D341Med (cell line): Measurements from ENCODE around the gene MMUT.
A peak's percentile ranks its signal among the peaks of the same experiment; 100 is the strongest.
"Not testable (repeated sequence)": the region's sequence is repeated elsewhere in the genome, so short reads cannot be mapped to it uniquely, and the experiment has no call there.

Source experiments
- DNase-seq: peaks from one replicate; pipeline ENCODE4 v3.0.0; 2012; ENCODE audit warnings: low spot score

Gene MMUT

DNA sequence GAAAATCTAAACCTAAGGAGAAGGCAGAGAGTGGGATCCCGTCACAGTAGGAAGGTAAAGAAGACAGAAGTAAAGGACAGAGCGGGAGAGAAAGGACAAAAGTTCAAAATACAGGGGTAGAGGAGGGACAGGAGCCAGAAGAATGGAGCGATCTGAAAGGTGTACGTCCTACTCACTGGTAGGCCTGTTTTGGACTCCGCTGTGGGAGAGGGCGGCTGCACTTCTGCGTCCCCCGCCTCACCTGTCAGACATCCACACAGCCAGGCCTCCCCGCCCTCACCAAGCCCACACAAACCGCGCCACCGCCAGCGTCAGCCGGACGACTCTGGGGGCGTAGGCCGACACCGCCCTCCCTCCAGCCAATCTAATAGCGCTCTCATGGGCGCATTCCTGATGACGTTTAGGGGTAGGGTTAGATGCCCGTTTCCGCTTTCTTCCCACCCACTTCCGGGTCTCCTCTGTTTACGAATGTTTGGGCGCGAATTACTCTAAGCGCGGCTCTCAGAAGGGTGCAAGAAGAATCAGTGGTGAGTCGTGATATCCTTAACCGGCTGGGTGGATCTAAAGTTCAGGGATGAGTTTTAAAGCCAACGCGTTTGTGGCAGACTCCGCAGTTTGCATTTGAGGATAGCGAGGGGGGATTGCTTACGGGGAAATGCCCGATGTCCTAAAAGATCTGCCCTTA, at the start of gene MMUT, which contains the start of gene CENPQ:
MMUT (minus strand) TSS at position 327 of the 685 bp plus-strand sequence. CDS start 3,787 bp downstream, outside the sequence.
CENPQ (plus strand) TSS at position 444 of the 685 bp plus-strand sequence. CDS start 6,807 bp downstream, outside the sequence.
- DNase-seq, result peak; percentile 94

DNA sequence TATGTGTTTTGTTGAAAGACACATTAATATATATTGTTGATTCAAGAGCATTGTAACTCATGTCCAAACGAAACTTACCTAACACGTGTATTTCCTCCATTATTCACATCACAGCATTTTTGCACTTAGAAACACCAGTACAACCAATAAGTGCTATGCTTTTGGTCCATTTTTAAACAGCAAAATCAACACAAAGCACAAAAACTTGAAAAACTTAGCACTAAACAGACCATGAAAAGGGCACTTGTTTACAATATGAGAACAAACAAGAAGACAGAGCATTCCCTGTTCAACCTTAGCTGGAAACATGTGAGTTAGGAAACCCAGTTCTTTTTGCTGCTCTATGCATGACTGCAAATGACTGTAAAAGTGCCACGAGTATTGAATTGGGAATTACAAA, 46.3 kb upstream of the MMUT start:
- DNase-seq, result no peak

DNA sequence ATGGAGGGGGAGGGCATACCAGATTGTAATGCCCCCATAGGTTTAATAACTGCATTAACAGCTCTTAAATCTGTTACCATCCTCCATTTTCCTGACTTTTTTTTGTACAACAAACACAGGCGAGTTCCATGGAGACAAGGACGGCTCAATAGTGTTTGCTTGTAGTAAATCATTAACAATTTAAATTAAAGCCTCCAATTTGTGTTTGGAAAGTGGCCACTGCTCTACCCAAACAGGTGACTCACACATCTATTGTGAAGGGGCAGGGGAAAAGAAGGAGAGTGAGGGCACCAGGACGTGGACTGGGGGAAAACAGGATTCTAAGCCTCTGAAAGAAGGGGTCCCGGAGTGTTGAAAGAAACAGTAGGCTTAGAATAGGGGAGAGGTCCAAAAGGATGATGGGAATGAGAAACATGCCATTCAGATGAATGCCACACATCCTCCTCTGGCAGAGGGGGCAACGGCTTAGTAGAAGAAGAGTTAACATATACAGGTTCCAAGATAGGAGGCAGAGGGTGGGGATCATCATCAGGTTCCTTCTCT, 43.6 kb upstream of the MMUT start:
- no peak for DNase-seq

DNA sequence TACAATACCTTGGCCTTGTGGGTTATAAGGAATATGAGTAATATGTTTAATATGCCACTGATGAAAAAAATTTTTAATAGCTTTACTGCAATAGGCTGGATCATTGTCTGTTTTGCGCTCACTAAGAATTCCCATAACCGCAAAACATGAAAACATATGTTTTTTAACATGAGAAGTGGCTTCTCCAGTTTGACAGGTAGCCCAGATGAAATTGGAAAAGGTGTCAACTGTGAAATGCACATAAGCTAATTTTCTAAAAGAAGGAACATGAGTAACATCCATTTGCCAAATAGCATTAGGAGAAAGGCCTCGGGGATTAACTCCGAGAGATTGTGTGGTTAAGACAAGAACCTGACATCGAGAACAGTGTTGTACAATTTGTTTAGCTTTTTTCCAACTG, 41.6 kb upstream of the MMUT start:
- DNase-seq, result no peak

- no peak for DNase-seq
Observed at GRCh38 chr6:49499623-49500022, 36.6 kb upstream of the MMUT start, which contains the start of gene GLYATL3. Gene GLYATL3 (plus strand): TSS chr6:49499923. CDS start chr6:49511991, 12,068 bp downstream.

DNA sequence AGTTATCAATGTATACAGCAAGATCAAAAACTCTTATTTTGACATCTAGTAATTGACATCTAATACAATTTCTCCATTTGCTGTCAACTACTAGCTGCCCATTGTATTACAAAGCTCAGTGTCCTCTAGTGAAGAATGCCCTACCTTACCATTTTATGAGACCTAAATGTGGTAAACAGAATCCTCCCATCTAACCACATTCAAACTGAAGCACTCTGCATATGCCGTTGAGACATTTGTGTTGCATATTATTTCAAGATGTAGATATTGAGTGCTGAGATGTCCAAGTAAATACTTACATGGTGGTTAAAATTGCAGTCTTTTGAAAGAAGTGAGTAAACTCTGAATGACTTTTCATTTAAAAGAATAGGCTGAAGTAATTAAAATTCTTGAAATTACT, 36.1 kb upstream of the MMUT start:
- DNase-seq, result no peak

DNA sequence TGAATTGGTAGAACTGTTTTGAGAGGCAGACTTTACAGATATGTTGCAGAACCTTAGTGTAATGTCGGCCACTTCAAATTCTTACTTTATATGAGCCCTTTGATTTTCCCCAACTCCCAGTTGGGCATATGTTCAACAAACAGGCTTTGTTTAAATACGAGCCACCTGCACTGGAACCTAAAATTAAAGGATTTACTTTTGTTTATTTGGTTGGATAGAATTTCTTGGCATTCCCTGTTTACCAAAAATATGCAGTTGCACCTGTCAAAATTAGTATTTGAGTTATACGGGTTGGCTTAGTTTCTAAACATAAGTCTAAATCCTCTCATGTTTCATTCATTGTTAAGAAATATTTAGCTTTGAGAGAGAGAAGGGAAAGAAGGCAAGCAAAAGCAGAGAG, 34.3 kb upstream of the MMUT start:
- no peak for DNase-seq

GRCh38 chr6:49490633-49491032, 27.6 kb upstream of the MMUT start:
- DNase-seq, result no peak

DNA sequence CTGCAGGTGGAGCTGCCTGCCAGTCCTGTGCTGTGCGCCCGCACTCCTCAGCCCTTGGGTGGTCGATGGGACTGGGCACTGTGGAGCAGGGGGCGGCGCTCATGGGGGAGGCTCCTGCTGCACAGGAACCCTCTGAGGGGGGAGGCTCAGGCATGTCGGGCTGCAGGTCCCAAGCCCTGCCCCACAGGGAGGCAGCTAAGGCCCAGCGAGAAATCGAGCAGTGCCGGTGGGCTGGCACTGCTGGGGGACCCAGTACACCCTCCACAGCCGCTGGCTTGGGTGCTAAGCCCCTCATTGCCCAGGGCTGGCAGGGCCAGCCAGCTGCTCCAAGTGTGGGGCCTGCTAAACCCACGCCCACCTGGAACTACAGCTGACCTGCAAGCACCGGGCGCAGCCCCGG, 20.3 kb upstream of the MMUT start:
- DNase-seq, result not testable (repeated sequence)

- not testable (repeated sequence) for DNase-seq
Observed at GRCh38 chr6:49481846-49482245, 18.8 kb upstream of the MMUT start.

DNA sequence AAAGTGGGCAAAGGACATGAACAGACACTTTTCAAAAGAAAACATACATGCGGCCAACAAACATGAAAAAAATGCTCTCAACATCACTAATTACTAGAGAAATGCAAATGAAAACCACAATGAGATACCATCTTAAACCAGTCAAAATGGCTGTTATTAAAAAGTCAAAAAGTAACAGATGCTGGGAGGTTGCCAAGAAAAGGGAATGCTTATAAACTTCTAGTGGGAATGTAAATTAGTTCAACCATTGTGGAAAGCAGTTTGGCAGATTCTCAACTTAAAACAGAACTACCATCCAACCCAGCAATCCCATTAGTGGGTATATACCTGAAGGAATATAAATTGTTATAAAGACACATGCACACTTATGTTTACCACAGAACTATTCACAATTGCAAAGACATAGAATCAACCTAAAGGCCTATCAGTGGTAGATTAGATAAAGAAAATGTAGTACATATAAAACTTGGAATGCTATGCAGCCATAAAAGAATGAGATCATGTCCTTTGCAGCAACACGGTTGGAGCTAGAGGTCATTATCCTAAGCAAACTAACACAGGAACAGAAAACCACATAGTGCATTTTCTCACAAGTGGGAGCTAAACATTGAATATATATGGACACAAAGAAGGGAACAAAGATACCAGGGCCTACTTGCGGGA, 16.4 kb upstream of the MMUT start:
- no peak for DNase-seq

DNA sequence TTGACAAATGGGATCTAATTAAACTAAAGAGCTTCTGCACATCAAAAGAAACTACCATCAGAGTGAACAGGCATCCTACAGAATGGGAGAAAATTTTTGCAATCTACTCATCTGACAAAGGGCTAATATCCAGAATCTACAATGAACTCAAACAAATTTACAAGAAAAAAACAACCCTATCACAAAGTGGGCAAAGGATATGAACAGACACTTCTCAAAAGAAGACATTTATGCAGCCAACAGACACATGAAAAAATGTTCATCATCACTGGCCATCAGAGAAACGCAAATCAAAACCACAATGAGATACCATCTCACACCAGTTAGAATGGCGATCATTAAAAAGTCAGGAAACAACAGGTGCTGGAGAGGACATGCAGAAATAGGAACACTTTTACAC, 13.5 kb upstream of the MMUT start:
- DNase-seq, result not testable (repeated sequence)

GRCh38 chr6:49468042-49468441, 5.0 kb upstream of the MMUT start:
- no peak for DNase-seq

GRCh38 chr6:49464691-49465090, 1.6 kb upstream of the MMUT start:
- DNase-seq, result no peak

GRCh38 chr6:49463612-49463967, 537 bp upstream of the MMUT start:
- DNase-seq, result peak; percentile 14

GRCh38 chr6:49462599-49462926, 490 bp downstream of the MMUT start:
- DNase-seq, result peak; percentile 19

GRCh38 chr6:49462071-49462470, 982 bp downstream of the MMUT start:
- no peak for DNase-seq

DNA sequence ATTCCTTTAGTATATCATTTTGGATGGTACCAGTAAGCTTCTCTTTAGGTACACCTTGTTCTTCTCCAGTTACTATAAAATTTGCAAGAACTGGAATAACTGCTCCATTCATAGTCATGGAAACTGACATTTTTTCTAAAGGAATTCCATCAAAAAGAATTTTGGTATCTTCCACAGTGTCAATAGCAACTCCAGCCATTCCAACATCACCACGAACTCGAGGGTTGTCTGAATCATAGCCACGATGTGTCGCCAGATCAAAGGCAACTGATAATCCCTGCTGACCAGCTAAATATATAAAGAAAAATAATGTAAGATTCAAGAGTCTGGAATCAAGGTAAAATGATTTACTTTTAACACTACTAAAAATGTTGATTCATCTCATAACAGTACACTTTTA, 5.3 kb downstream of the MMUT start:
- DNase-seq, result no peak

GRCh38 chr6:49454787-49455709, 8.0 kb downstream of the MMUT start:
- DNase-seq, result no peak

DNA sequence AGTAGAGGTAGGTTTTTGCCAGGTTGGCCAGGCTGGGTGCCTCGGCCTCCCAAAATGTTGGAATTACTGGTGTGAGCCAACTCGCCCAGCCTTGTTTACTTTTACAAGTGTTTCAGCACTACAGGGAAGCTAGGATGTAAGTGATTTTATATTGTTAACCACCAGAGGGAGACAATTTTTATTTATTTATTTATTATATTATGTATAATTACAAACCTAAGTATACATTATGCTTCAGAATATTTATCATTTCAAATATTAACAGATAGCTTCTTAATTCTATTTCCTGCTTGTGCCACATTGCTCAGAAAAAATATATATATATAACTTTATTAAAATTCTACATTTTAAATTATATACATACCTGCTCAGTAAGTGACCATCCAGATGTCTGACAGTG, 9.8 kb downstream of the MMUT start:
- DNase-seq, result peak; percentile 18

DNA sequence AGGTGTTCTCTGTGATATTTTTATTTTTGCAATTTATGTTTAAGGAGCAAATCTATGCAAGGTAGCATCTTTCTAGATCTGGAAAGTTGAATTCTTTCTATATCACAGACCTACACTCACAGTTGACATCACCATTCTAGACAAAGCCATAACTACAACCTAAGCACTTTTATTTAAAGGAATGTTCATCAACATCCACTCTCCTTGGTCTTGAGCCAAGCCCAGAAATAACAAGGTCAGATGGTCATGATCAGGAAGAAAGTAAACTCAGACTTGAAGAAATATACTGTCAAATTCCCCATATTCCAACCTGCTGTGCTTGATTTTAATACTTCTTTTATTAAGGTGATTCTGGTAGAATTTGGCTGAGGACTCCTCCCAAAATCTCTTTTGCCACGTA, 32.2 kb downstream of the MMUT start:
- no peak for DNase-seq

- no peak for DNase-seq
Observed at GRCh38 chr6:49430187-49430586, 32.9 kb downstream of the MMUT start.
